GM19395 (cell line): ENCODE measurements around the gene ARSK.
A peak's percentile ranks its signal among the peaks of the same experiment; 100 is the strongest.

Experiments used
- ATAC-seq: cut with Tn5 transposase; IDR thresholded peaks from one replicate; pipeline ENCODE4 v1.9.1; 2021; ENCODE audit warnings: mild to moderate bottlenecking, moderate library complexity; ENCODE audit not compliant: unreplicated experiment

Gene ARSK

GRCh38 chr5:95646569-95647431 is 91.9 kb downstream of the ARSK start, which contains the start of gene RFESD:
Gene RFESD, plus strand, starts transcription at chr5:95646777. Its CDS starts 5,495 bp downstream, at chr5:95652272.
- ATAC-seq = peak; percentile 96

DNA sequence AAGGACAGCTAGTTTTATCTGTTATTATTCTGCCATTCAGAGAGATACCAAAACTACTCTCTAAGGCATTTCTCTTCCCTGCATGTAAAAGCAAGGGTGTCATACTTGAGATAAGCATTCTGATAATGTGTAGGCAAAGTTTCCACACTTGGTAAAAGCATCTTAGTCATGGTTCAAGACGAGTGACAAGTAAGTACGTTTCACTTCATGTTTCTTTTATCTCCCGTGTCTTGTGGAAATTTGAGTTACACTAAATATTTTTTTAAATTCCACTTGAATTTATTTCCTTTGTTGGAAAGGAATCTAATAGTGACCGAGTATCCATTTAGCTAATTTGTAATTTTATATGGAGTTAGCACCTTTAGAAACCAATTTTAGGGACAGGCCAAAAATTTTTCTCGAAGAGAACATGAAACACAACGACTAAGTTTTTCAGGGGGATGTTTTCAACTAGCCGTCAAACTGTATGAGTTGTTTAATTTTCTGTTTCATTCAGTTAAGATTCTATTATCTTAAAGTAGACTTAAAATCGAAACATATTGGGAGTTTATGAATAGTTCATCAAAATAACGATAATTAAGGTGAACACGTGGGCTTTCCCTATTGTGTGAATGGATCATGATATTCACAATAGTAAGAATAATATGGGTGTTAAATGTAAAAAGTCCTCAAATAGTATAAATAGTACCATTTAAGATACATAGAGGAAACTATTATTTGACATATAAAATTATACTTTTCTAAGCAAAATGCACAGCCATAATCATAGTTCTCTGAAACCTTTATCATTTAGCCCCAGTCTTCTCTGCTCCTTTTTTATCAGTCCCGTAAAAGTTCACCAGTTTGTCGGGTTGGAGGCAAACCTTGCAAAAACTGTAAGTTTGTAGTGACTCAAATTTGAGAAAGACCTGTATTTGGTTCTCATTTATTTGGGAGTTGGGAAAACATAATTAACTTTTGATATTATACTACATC is 93.3 kb downstream of the ARSK start:
- no peak for ATAC-seq

- no peak for ATAC-seq
Measured at GRCh38 chr5:95649274-95649673, 94.4 kb downstream of the ARSK start.

- no peak for ATAC-seq
Measured at GRCh38 chr5:95649842-95650620, 95.1 kb downstream of the ARSK start.

GRCh38 chr5:95652849-95653248 is 97.9 kb downstream of the ARSK start:
- no peak for ATAC-seq

GRCh38 chr5:95654196-95654595 is 99.3 kb downstream of the ARSK start:
- ATAC-seq = no peak
